ENCODE measurements around the gene HSPA1A.

DNA sequence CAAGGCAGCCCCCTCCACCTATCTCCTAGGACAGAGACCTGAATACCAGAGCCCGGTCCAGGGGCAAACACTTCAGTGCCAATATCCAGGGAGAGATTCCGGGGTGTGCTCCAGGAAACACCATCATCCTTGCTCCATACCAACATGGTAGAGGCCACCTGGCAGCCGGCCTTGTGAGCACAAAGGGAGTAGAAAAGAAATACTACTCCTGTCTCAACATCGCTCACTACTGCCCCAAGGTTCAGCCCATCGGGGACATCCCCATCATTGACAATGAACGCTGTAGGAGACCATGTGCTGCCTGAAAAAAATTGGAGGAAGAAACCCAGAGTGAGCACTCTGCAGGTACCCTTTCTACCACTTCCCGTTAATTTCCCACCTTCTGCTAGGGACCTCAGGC lies 45.8 kb downstream of the HSPA1A start:
- TF ChIP-seq, protein P1, sequence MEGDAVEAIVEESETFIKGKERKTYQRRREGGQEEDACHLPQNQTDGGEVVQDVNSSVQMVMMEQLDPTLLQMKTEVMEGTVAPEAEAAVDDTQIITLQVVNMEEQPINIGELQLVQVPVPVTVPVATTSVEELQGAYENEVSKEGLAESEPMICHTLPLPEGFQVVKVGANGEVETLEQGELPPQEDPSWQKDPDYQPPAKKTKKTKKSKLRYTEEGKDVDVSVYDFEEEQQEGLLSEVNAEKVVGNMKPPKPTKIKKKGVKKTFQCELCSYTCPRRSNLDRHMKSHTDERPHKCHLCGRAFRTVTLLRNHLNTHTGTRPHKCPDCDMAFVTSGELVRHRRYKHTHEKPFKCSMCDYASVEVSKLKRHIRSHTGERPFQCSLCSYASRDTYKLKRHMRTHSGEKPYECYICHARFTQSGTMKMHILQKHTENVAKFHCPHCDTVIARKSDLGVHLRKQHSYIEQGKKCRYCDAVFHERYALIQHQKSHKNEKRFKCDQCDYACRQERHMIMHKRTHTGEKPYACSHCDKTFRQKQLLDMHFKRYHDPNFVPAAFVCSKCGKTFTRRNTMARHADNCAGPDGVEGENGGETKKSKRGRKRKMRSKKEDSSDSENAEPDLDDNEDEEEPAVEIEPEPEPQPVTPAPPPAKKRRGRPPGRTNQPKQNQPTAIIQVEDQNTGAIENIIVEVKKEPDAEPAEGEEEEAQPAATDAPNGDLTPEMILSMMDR (conservative IDR thresholded peaks at IDR 0.05; ENCODE audit: low read length) = no peak
- no peak for TF ChIP-seq EZH2phosphoT487 (IDR thresholded peaks at IDR 0.05; ENCODE audit: borderline replicate concordance, low read depth, low read length)

Data from OCI-LY7 (cell line).